Trophoblast cell (in vitro differentiated cells and primary cell): ENCODE measurements around the gene P2RY13.

Experiments used
- DNase-seq, 2 donors: peaks; one replicate each; pipeline ENCODE4 v3.0.0-alpha.2; 2016
- H2AFZ ChIP-seq: 2 replicates; pipeline ENCODE4 v1.6.1; 2013; ENCODE audit warnings: low read length, moderate library complexity, mild to moderate bottlenecking; ENCODE audit not compliant: insufficient read depth, poor library complexity
- H2AK5ac ChIP-seq: 2 replicates; pipeline ENCODE4 v1.6.1; 2013; ENCODE audit warnings: mild to moderate bottlenecking, low read length
- H2BK120ac ChIP-seq: 2 replicates; pipeline ENCODE4 v1.6.1; 2013; ENCODE audit warnings: low read length, mild to moderate bottlenecking, moderate library complexity; ENCODE audit not compliant: insufficient read depth, poor library complexity
- H2BK12ac ChIP-seq: 2 replicates; pipeline ENCODE4 v1.6.1; 2013; ENCODE audit warnings: mild to moderate bottlenecking, low read length, moderate library complexity
- H2BK5ac ChIP-seq: 2 replicates; pipeline ENCODE4 v1.6.1; 2013; ENCODE audit warnings: low read length, low read depth, moderate library complexity, mild to moderate bottlenecking; ENCODE audit not compliant: poor library complexity
- H3K14ac ChIP-seq: 2 replicates; pipeline ENCODE4 v1.6.1; 2013; ENCODE audit warnings: mild to moderate bottlenecking, low read length
- H3K18ac ChIP-seq: 2 replicates; pipeline ENCODE4 v1.6.1; 2013; ENCODE audit warnings: mild to moderate bottlenecking, low read length
- H3K23ac ChIP-seq: 2 replicates; pipeline ENCODE4 v1.6.1; 2013; ENCODE audit warnings: low read length
- H3K27ac ChIP-seq: 2 replicates; pipeline ENCODE4 v1.5.1; 2013; ENCODE audit warnings: low read depth, mild to moderate bottlenecking, inconsistent platforms, low read length, moderate library complexity
- H3K27me3 ChIP-seq: 2 replicates; pipeline ENCODE4 v1.6.1; 2013; ENCODE audit warnings: inconsistent platforms, mild to moderate bottlenecking, low read length, moderate library complexity; ENCODE audit not compliant: insufficient read depth
- H3K36me3 ChIP-seq, 2 experiments: 1 replicate in 1 of 2; 2 replicates in 1 of 2; pipeline ENCODE4 v1.6.1; 2013; ENCODE audit warnings: low read length in 2 of 2, mild to moderate bottlenecking in 2 of 2, moderate library complexity in 1 of 2; ENCODE audit not compliant: insufficient read depth in 2 of 2, control insufficient read depth in 1 of 2
- H3K4ac ChIP-seq: 2 replicates; pipeline ENCODE4 v1.6.1; 2013; ENCODE audit warnings: low read depth, mild to moderate bottlenecking, low read length, moderate library complexity
- H3K4me1 ChIP-seq, 2 experiments: 1 replicate in 1 of 2; 2 replicates in 1 of 2; pipeline ENCODE4 v1.6.1; 2013; ENCODE audit warnings: low read length in 2 of 2, mild to moderate bottlenecking in 2 of 2, moderate library complexity in 1 of 2; ENCODE audit not compliant: insufficient read depth in 2 of 2, control insufficient read depth in 1 of 2
- H3K4me2 ChIP-seq: 2 replicates; pipeline ENCODE4 v1.6.1; 2013; ENCODE audit warnings: inconsistent platforms, mild to moderate bottlenecking, low read length, moderate library complexity
- H3K4me3 ChIP-seq: 2 replicates; pipeline ENCODE4 v1.5.1; 2013; ENCODE audit warnings: mild to moderate bottlenecking, low read depth, low read length, inconsistent platforms
- H3K79me1 ChIP-seq: one replicate; pipeline ENCODE4 v1.6.1; 2013; ENCODE audit warnings: low read length
- H3K79me2 ChIP-seq: 2 replicates; pipeline ENCODE4 v1.6.1; 2013; ENCODE audit warnings: low read length, mild to moderate bottlenecking; ENCODE audit not compliant: control insufficient read depth, insufficient read depth, poor library complexity
- H3K9ac ChIP-seq: 2 replicates; pipeline ENCODE4 v1.6.1; 2013; ENCODE audit warnings: mild to moderate bottlenecking, low read length
- H3K9me3 ChIP-seq: 2 replicates; pipeline ENCODE4 v1.6.1; 2013; ENCODE audit warnings: low read depth, mild to moderate bottlenecking, control low read depth, inconsistent platforms, low read length; ENCODE audit not compliant: insufficient read depth
- H4K12ac ChIP-seq: 2 replicates; pipeline ENCODE4 v1.6.1; 2013; ENCODE audit warnings: low read depth, mild to moderate bottlenecking, low read length, moderate library complexity
- H4K8ac ChIP-seq: 2 replicates; pipeline ENCODE4 v1.6.1; 2013; ENCODE audit warnings: low read depth, mild to moderate bottlenecking, low read length, moderate library complexity
- H4K91ac ChIP-seq: one replicate; pipeline ENCODE4 v1.6.1; 2013; ENCODE audit warnings: low read depth, mild to moderate bottlenecking, low read length, moderate library complexity
- WGBS: extraction: QIAGEN DNeasy Blood & Tissue Kit; methylation state at CpG from one replicate; pipeline ENCODE4 v1.1.7; 2013; ENCODE audit warnings: missing lambda C conversion rate; ENCODE audit not compliant: insufficient read length, insufficient coverage; ENCODE audit errors: extremely low coverage; 5-methylcytosine and 5-hydroxymethylcytosine counted together

The P2RY13 gene

GRCh38 chr3:151300539-151300938 is 28.8 kb downstream of the P2RY13 start:
- H3K4me2 ChIP-seq: no peak overlapping the region
- no peak overlapping the region for H4K91ac ChIP-seq
- H3K9me3 ChIP-seq: no peaks in the 10 kb centered on the region
- no peak overlapping the region for H3K4me3 ChIP-seq
- H2AK5ac ChIP-seq: no peak overlapping the region
- no peak overlapping the region for H3K9ac ChIP-seq
- H3K27me3 ChIP-seq: no peaks in the 10 kb centered on the region
- peaks cover 2% of the 10 kb centered on the region in 2 experiments for H3K36me3 ChIP-seq
- no peak overlapping the region for H2BK120ac ChIP-seq
- no peak overlapping the region for H3K14ac ChIP-seq
- no peak overlapping the region for H4K12ac ChIP-seq
- peaks cover 6% of the 10 kb centered on the region for H3K79me1 ChIP-seq
- WGBS: no CpG with 5 or more reads among the region's 1 CpG
- no peak overlapping the region for H2BK12ac ChIP-seq
- no peak overlapping the region for H2AFZ ChIP-seq
- DNase-seq: no peak
- no peak overlapping the region for H3K23ac ChIP-seq
- no peak overlapping the region for H3K18ac ChIP-seq
- H3K27ac ChIP-seq: no peak overlapping the region
- H2BK5ac ChIP-seq: no peak overlapping the region
- peaks cover 15 to 17% of the 10 kb centered on the region in 2 experiments for H3K4me1 ChIP-seq
- no peak overlapping the region for H3K4ac ChIP-seq
- no peak overlapping the region for H4K8ac ChIP-seq
- H3K79me2 ChIP-seq: no peaks in the 10 kb centered on the region

GRCh38 chr3:151299006-151299405 is 30.3 kb downstream of the P2RY13 start:
- no peaks in the 10 kb centered on the region for H3K27me3 ChIP-seq
- H3K9me3 ChIP-seq: no peaks in the 10 kb centered on the region
- no peak overlapping the region for H3K14ac ChIP-seq
- H4K12ac ChIP-seq: no peak overlapping the region
- no peak overlapping the region for H3K9ac ChIP-seq
- H2BK5ac ChIP-seq: no peak overlapping the region
- no peak for DNase-seq
- H3K79me1 ChIP-seq: no peaks in the 10 kb centered on the region
- H4K8ac ChIP-seq: no peak overlapping the region
- no peak overlapping the region for H3K23ac ChIP-seq
- H2AK5ac ChIP-seq: no peak overlapping the region
- no peak overlapping the region for H3K27ac ChIP-seq
- WGBS: no CpG with 5 or more reads among the region's 2 CpGs
- H3K4me2 ChIP-seq: no peak overlapping the region
- H4K91ac ChIP-seq: no peak overlapping the region
- H2BK120ac ChIP-seq: no peak overlapping the region
- H3K18ac ChIP-seq: no peak overlapping the region
- H2AFZ ChIP-seq: no peak overlapping the region
- H3K4me3 ChIP-seq: no peak overlapping the region
- H3K4ac ChIP-seq: no peak overlapping the region
- no peak overlapping the region for H2BK12ac ChIP-seq
- H3K4me1 ChIP-seq: peaks cover 7 to 16% of the 10 kb centered on the region in 2 experiments
- H3K36me3 ChIP-seq: peaks cover 3 to 8% of the 10 kb centered on the region in 2 experiments
- no peaks in the 10 kb centered on the region for H3K79me2 ChIP-seq

- H3K18ac ChIP-seq: no peak overlapping the region
- H4K12ac ChIP-seq: no peak overlapping the region
- H3K79me2 ChIP-seq: no peaks in the 10 kb centered on the region
- H4K91ac ChIP-seq: no peak overlapping the region
- H3K4me1 ChIP-seq: peaks cover 4 to 17% of the 10 kb centered on the region in 2 experiments
- no peak overlapping the region for H2AFZ ChIP-seq
- DNase-seq: no peak
- WGBS: no CpG with 5 or more reads among the region's 2 CpGs
- no peak overlapping the region for H3K4me2 ChIP-seq
- H3K79me1 ChIP-seq: no peaks in the 10 kb centered on the region
- no peak overlapping the region for H3K27ac ChIP-seq
- H3K23ac ChIP-seq: no peak overlapping the region
- H3K9me3 ChIP-seq: no peaks in the 10 kb centered on the region
- H4K8ac ChIP-seq: no peak overlapping the region
- H2BK120ac ChIP-seq: no peak overlapping the region
- H3K4me3 ChIP-seq: no peak overlapping the region
- H3K14ac ChIP-seq: no peak overlapping the region
- no peak overlapping the region for H2AK5ac ChIP-seq
- H2BK5ac ChIP-seq: peak overlapping the region; percentile 13
- no peak overlapping the region for H3K4ac ChIP-seq
- no peak overlapping the region for H2BK12ac ChIP-seq
- H3K9ac ChIP-seq: no peak overlapping the region
- H3K27me3 ChIP-seq: no peaks in the 10 kb centered on the region
- peaks cover 6 to 8% of the 10 kb centered on the region in 2 experiments for H3K36me3 ChIP-seq
Measured at GRCh38 chr3:151297429-151297828, 31.9 kb downstream of the P2RY13 start.

- H3K27me3 ChIP-seq: no peaks in the 10 kb centered on the region
- H4K91ac ChIP-seq: no peak overlapping the region
- no peak overlapping the region for H3K23ac ChIP-seq
- H2BK12ac ChIP-seq: no peak overlapping the region
- H3K27ac ChIP-seq: peak overlapping the region; percentile 33
- H3K18ac ChIP-seq: no peak overlapping the region
- H4K8ac ChIP-seq: no peak overlapping the region
- peaks cover 4 to 17% of the 10 kb centered on the region in 2 experiments for H3K4me1 ChIP-seq
- DNase-seq: no peak
- H3K79me1 ChIP-seq: no peaks in the 10 kb centered on the region
- H2BK5ac ChIP-seq: peak overlapping the region; percentile 82
- H2AK5ac ChIP-seq: no peak overlapping the region
- H3K4me3 ChIP-seq: no peak overlapping the region
- no peaks in the 10 kb centered on the region for H3K9me3 ChIP-seq
- peaks cover 6 to 8% of the 10 kb centered on the region in 2 experiments for H3K36me3 ChIP-seq
- H3K14ac ChIP-seq: no peak overlapping the region
- no peak overlapping the region for H2AFZ ChIP-seq
- H2BK120ac ChIP-seq: no peak overlapping the region
- WGBS: no CpG with 5 or more reads among the region's 3 CpGs
- peak overlapping the region; percentile 47 for H4K12ac ChIP-seq
- no peak overlapping the region for H3K4me2 ChIP-seq
- no peak overlapping the region for H3K4ac ChIP-seq
- H3K79me2 ChIP-seq: no peaks in the 10 kb centered on the region
- no peak overlapping the region for H3K9ac ChIP-seq
Measured at GRCh38 chr3:151296226-151296625, 33.1 kb downstream of the P2RY13 start.
